ENCODE measurements around the gene BRINP1. TPM values are rescaled to one million over a fixed set of nuclear protein-coding genes. Genes with fewer than 3 reads are reported as not detected.

BRINP1 gene
- polyA plus RNA-seq (2013, experiment 1 of 2) = 8.0 TPM
- polyA plus RNA-seq (2013, experiment 2 of 2) = 6.3 TPM

- H3K27ac ChIP-seq (ENCODE audit: low read depth, low read length, severe bottlenecking) = no peak within 1 kb of the TSS
- H3K4me1 ChIP-seq (ENCODE audit: control insufficient read depth, insufficient read depth, low read length, poor library complexity, severe bottlenecking) = peaks cover 4% of the 10 kb centered on the region
- no peaks in the 10 kb centered on the region for H3K36me3 ChIP-seq (ENCODE audit: control insufficient read depth, insufficient read depth, low read length)
- 0% methylated on average over 46 to 57 of the region's 91 CpGs for WGBS, 2 experiments (ENCODE audit: insufficient coverage in 2 of 2)
- H3K9me3 ChIP-seq (ENCODE audit: control insufficient read depth, low read length) = no peaks in the 10 kb centered on the region
- H3K4me3 ChIP-seq (ENCODE audit: extremely low read depth, insufficient read depth, low read length, poor library complexity, severe bottlenecking) = peak within 1 kb of the TSS; percentile 51
Observed at GRCh38 chr9:119368681-119369581, at the start of gene BRINP1. BRINP1 (minus strand) TSS chr9:119369435; CDS start chr9:119313355, 56,080 bp downstream.

GRCh38 chr9:119418721-119419120, 49.5 kb upstream of the BRINP1 start:
- Histone ChIP-seq H3K27ac (ENCODE audit: low read depth, low read length, severe bottlenecking) (no peak overlapping the region), H3K4me3 (ENCODE audit: extremely low read depth, insufficient read depth, low read length, poor library complexity, severe bottlenecking) (no peak overlapping the region), H3K36me3 (ENCODE audit: control insufficient read depth, insufficient read depth, low read length) (no peaks in the 10 kb centered on the region), H3K4me1 (ENCODE audit: control insufficient read depth, insufficient read depth, low read length, poor library complexity, severe bottlenecking) (no peaks in the 10 kb centered on the region), H3K9me3 (ENCODE audit: control insufficient read depth, low read length) (no peaks in the 10 kb centered on the region)
- 100% methylated on average over 1 of the region's 1 CpG; no CpG with 5 or more reads in 1 of the 2 experiments for WGBS, 2 experiments (ENCODE audit: insufficient coverage in 2 of 2)

- Histone ChIP-seq H3K36me3 (ENCODE audit: control insufficient read depth, insufficient read depth, low read length) (no peaks in the 10 kb centered on the region), H3K27ac (ENCODE audit: low read depth, low read length, severe bottlenecking) (no peak overlapping the region), H3K9me3 (ENCODE audit: control insufficient read depth, low read length) (no peaks in the 10 kb centered on the region), H3K4me3 (ENCODE audit: extremely low read depth, insufficient read depth, low read length, poor library complexity, severe bottlenecking) (no peak overlapping the region), H3K4me1 (ENCODE audit: control insufficient read depth, insufficient read depth, low read length, poor library complexity, severe bottlenecking) (no peaks in the 10 kb centered on the region)
Observed at GRCh38 chr9:119416793-119417192, 47.6 kb upstream of the BRINP1 start.

- H3K4me1 ChIP-seq (ENCODE audit: control insufficient read depth, insufficient read depth, low read length, poor library complexity, severe bottlenecking) = no peaks in the 10 kb centered on the region
- no peak overlapping the region for H3K4me3 ChIP-seq (ENCODE audit: extremely low read depth, insufficient read depth, low read length, poor library complexity, severe bottlenecking)
- WGBS, 2 experiments (ENCODE audit: insufficient coverage in 2 of 2) = 76 to 86% methylated on average over 4 of the region's 4 CpGs
Observed at GRCh38 chr9:119412399-119412798, 43.2 kb upstream of the BRINP1 start.

GRCh38 chr9:119409552-119409951, 40.3 kb upstream of the BRINP1 start:
- H3K36me3 ChIP-seq (ENCODE audit: control insufficient read depth, insufficient read depth, low read length) = no peaks in the 10 kb centered on the region

More at GRCh38 chr9:119412399-119412798, 43.2 kb upstream of the BRINP1 start:
- Histone ChIP-seq H3K27ac (ENCODE audit: low read depth, low read length, severe bottlenecking) (no peak overlapping the region), H3K9me3 (ENCODE audit: control insufficient read depth, low read length) (no peaks in the 10 kb centered on the region), H3K36me3 (ENCODE audit: control insufficient read depth, insufficient read depth, low read length) (no peaks in the 10 kb centered on the region)

GRCh38 chr9:119400606-119401005, 31.4 kb upstream of the BRINP1 start:
- no peaks in the 10 kb centered on the region for H3K4me1 ChIP-seq (ENCODE audit: control insufficient read depth, insufficient read depth, low read length, poor library complexity, severe bottlenecking)
- H3K36me3 ChIP-seq (ENCODE audit: control insufficient read depth, insufficient read depth, low read length) = no peaks in the 10 kb centered on the region
- 75 to 83% methylated on average over 1 of the region's 2 CpGs for WGBS, 2 experiments (ENCODE audit: insufficient coverage in 2 of 2)
- H3K9me3 ChIP-seq (ENCODE audit: control insufficient read depth, low read length) = no peaks in the 10 kb centered on the region
- no peak overlapping the region for H3K4me3 ChIP-seq (ENCODE audit: extremely low read depth, insufficient read depth, low read length, poor library complexity, severe bottlenecking)
- no peak overlapping the region for H3K27ac ChIP-seq (ENCODE audit: low read depth, low read length, severe bottlenecking)

More at GRCh38 chr9:119409552-119409951, 40.3 kb upstream of the BRINP1 start:
- no peaks in the 10 kb centered on the region for H3K9me3 ChIP-seq (ENCODE audit: control insufficient read depth, low read length)
- 83 to 90% methylated on average over 1 to 2 of the region's 3 CpGs for whole genome bisulfite sequencing, 2 experiments (ENCODE audit: insufficient coverage in 2 of 2)
- no peak overlapping the region for H3K27ac ChIP-seq (ENCODE audit: low read depth, low read length, severe bottlenecking)
- H3K4me3 ChIP-seq (ENCODE audit: extremely low read depth, insufficient read depth, low read length, poor library complexity, severe bottlenecking) = no peak overlapping the region
- H3K4me1 ChIP-seq (ENCODE audit: control insufficient read depth, insufficient read depth, low read length, poor library complexity, severe bottlenecking) = no peaks in the 10 kb centered on the region

GRCh38 chr9:119398350-119398749, 29.1 kb upstream of the BRINP1 start:
- WGBS, 2 experiments (ENCODE audit: insufficient coverage in 2 of 2) = 83 to 100% methylated on average over 1 to 2 of the region's 2 CpGs
- no peak overlapping the region for H3K4me3 ChIP-seq (ENCODE audit: extremely low read depth, insufficient read depth, low read length, poor library complexity, severe bottlenecking)
- no peaks in the 10 kb centered on the region for H3K4me1 ChIP-seq (ENCODE audit: control insufficient read depth, insufficient read depth, low read length, poor library complexity, severe bottlenecking)
- no peak overlapping the region for H3K27ac ChIP-seq (ENCODE audit: low read depth, low read length, severe bottlenecking)
- no peaks in the 10 kb centered on the region for H3K36me3 ChIP-seq (ENCODE audit: control insufficient read depth, insufficient read depth, low read length)
- H3K9me3 ChIP-seq (ENCODE audit: control insufficient read depth, low read length) = no peaks in the 10 kb centered on the region

- H3K4me1 ChIP-seq (ENCODE audit: control insufficient read depth, insufficient read depth, low read length, poor library complexity, severe bottlenecking) = no peaks in the 10 kb centered on the region
- H3K27ac ChIP-seq (ENCODE audit: low read depth, low read length, severe bottlenecking) = no peak overlapping the region
- no peaks in the 10 kb centered on the region for H3K9me3 ChIP-seq (ENCODE audit: control insufficient read depth, low read length)
- H3K36me3 ChIP-seq (ENCODE audit: control insufficient read depth, insufficient read depth, low read length) = no peaks in the 10 kb centered on the region
- H3K4me3 ChIP-seq (ENCODE audit: extremely low read depth, insufficient read depth, low read length, poor library complexity, severe bottlenecking) = no peak overlapping the region
Observed at GRCh38 chr9:119391878-119392277, 22.6 kb upstream of the BRINP1 start.

GRCh38 chr9:119375892-119376291, 6.7 kb upstream of the BRINP1 start:
- Histone ChIP-seq H3K27ac (ENCODE audit: low read depth, low read length, severe bottlenecking) (no peak overlapping the region), H3K36me3 (ENCODE audit: control insufficient read depth, insufficient read depth, low read length) (no peaks in the 10 kb centered on the region), H3K9me3 (ENCODE audit: control insufficient read depth, low read length) (no peaks in the 10 kb centered on the region), H3K4me1 (ENCODE audit: control insufficient read depth, insufficient read depth, low read length, poor library complexity, severe bottlenecking) (no peaks in the 10 kb centered on the region), H3K4me3 (ENCODE audit: extremely low read depth, insufficient read depth, low read length, poor library complexity, severe bottlenecking) (no peak overlapping the region)
- 50% methylated on average over 2 of the region's 3 CpGs; no CpG with 5 or more reads in 1 of the 2 experiments for WGBS, 2 experiments (ENCODE audit: insufficient coverage in 2 of 2)

- no peak overlapping the region for H3K4me3 ChIP-seq (ENCODE audit: extremely low read depth, insufficient read depth, low read length, poor library complexity, severe bottlenecking)
- no peaks in the 10 kb centered on the region for H3K36me3 ChIP-seq (ENCODE audit: control insufficient read depth, insufficient read depth, low read length)
- no peaks in the 10 kb centered on the region for H3K9me3 ChIP-seq (ENCODE audit: control insufficient read depth, low read length)
- H3K4me1 ChIP-seq (ENCODE audit: control insufficient read depth, insufficient read depth, low read length, poor library complexity, severe bottlenecking) = peaks cover 4% of the 10 kb centered on the region
- 100% methylated on average over 1 of the region's 2 CpGs; no CpG with 5 or more reads in 1 of the 2 experiments for WGBS, 2 experiments (ENCODE audit: insufficient coverage in 2 of 2)
- no peak overlapping the region for H3K27ac ChIP-seq (ENCODE audit: low read depth, low read length, severe bottlenecking)
Observed at GRCh38 chr9:119372951-119373350, 3.7 kb upstream of the BRINP1 start.

GRCh38 chr9:119370816-119371215, 1.6 kb upstream of the BRINP1 start:
- Histone ChIP-seq H3K36me3 (ENCODE audit: control insufficient read depth, insufficient read depth, low read length) (no peaks in the 10 kb centered on the region), H3K27ac (ENCODE audit: low read depth, low read length, severe bottlenecking) (no peak overlapping the region), H3K9me3 (ENCODE audit: control insufficient read depth, low read length) (no peaks in the 10 kb centered on the region), H3K4me3 (ENCODE audit: extremely low read depth, insufficient read depth, low read length, poor library complexity, severe bottlenecking) (no peak overlapping the region), H3K4me1 (ENCODE audit: control insufficient read depth, insufficient read depth, low read length, poor library complexity, severe bottlenecking) (peaks cover 4% of the 10 kb centered on the region)
- WGBS, 2 experiments (ENCODE audit: insufficient coverage in 2 of 2) = 5 to 9% methylated on average over 7 to 8 of the region's 8 CpGs
